ENCODE measurements around the gene CACNA1B.

CACNA1B gene

DNA sequence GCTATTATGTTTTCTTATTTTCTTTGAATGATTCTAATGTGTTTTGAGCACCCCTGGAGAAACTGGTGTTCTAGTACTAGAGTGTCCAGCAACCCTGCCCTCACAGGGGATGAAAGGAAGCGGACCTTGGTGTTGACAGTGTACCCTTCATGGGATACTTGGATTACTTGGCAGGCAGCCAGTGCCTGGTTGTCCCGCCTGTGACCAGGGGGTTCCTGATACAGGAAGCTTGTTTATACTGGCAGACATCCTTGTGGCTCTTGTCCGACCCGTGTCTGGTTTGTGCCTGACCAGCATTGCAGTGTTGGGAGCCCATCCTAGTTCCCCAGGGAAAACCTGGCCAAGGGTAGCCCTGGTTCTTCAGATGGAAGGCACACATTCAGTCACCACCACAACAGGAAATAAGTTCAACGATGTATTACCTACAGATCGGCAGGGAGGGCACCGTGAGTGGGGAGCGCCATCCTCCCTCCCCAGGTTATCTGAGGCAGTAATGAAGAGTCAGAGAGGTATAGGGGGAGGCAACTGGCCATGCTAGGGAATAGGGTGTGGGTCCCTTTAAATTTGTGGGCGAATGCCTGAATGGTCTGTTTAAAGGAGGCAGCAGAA, 47.3 kb downstream of the CACNA1B start:
- DNase-seq, result no peak

DNA sequence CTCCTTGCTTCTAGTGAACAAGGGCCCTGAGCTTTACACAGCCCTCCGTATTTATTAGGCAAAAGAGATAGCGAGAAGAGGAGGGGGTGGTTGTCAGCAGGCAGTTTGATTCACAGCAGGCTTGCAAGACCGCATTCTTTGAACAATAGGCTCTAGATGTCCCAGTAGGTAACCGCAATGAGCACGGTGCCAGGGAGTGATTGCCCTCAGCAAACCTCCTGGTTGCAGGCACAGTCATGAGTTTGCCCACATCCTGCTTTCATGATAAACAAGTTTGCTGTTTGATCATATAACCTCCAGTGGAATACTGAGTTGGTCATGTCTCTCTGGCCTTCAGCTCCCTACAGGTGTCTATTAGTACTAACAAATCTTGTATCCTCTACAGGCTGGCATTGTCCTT, 66.1 kb downstream of the CACNA1B start:
- no peak for DNase-seq

DNA sequence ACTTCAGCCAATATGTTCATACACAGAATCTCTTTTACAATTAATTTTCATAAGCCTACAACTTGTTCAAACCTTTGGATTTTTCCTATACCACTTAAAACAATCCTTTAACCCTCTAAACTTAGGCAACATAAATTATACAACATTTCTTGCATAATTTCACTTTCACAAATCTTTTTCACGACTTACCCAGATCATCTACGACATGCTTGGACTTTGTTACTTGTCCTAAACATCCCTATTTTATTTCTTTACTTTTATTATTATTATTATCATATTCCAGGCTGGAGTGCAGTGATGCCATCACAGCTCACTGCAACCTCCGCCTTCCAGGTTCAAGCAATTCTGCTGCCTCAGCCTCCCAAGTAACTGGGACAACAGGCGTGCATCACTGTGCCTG, 68.0 kb downstream of the CACNA1B start:
- no peak for DNase-seq

DNA sequence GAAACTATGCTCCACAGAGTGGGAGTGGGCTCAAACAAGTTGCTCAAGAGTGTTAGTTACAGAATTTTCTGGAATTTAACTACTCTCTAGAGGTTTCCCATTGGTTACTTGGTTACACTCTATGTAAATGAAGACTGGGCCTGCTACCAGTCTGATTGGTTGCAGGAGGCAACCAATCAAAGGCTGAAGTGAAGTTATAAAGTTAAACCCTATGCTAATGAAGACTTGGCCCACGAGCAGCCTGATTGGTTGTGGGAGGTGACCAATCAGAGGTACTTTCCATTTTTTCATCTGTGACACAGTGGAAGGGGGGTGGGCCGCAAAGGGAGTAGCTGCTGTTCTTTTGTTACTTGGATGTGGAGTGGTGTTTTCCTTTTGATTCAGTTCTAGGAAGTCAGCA, 69.4 kb downstream of the CACNA1B start:
- DNase-seq, result no peak

DNA sequence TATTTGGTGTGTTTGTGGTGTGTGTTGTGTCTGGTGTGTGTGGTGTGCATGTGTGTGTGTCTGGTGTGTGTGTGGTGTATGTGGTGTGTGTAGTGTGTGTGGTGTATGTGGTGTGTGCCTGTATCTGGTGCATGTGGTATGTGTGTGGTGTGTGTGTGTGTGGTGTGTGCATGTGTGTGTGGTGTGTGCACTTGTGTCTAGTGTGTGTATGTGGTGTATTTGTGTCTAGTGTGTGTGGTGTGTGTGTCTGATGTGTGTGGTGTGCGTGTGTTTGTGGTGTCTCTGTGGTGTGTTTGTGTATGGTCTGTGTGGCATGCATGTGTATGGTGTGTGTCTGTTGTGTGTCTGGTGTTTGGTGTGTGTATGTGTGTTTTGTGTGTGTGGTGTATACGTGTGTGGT, 71.1 kb downstream of the CACNA1B start:
- no peak for DNase-seq

DNA sequence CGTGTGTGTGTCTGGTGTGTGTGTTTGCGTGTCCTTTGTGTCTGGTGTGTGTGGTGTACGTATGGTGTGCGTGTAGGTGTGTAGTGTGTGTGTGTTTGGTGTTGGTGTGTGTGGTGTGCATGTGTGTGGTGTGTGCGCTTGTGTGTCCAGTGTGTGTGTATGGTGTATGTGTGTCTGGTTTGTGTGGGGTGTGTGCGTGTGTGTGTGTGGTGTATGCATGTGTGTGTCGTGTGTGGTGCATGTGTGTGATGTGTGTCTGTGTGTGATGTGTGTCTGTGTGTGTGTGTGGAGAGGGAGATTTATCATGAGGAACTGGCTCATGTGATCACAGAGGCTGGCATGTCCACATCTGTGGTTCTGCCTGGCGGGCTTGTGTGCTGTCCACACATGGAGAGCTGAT, 71.7 kb downstream of the CACNA1B start:
- no peak for DNase-seq

DNA sequence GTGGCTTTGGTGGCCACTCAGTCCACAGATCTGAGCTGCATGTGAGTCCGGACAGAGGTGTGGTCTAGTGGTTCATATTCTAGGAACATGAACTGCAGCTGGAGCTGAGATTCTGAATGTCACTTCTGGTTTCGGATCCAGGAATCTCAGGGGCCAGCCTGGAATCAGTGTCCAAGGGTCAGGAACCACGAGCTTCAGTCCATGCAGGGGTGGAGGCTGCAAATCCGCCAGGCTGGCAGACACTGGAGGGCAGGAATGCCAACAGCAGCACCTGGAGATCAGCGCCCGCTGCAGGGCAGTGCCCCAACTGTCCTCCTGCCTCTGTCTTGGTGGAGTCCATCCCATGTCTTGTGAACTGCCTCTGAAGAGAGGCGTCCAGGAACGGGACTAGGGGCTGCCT, 73.5 kb downstream of the CACNA1B start:
- no peak for DNase-seq

DNA sequence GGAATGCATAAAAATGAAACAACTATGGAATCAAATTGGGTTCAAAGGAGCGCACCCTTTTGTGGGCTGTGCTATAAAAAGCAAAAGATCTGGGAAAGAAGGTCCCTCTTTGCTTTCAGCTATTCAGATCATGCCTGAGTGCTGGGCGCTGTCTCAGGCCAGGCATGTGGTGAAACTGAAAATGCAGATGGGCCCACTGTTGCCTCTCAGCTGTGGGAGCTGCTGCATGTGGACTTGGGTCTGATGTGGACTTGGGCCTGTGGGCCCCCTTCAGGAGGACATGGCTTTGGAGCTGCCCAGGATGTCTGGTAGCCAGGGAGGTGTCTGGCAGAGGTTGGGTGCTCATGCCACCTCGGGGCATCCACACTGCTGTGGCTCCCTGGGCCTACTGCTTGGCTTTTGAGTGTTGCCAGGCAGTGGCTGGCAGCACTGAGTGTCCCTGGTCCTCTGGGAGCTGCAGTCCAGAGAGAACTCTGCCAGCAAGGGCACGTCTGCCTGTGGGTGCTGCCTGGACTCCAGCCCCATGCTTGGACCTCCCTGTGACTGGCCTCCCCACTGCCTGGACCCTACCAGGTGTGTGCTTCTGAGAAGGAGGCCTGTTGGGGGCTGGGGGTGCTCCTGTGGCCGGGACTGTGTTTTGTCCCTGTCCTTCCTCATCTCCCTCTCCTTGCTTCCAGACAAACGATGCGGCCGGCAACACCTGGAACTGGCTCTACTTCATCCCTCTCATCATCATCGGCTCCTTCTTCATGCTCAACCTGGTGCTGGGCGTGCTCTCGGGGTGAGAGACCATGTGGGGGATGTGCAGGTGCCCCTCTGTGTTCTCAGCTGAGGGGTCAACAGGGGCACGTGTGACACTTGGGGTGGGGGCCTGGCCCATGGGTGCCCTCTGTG, 74.3 kb downstream of the CACNA1B start:
- DNase-seq, result no peak

DNA sequence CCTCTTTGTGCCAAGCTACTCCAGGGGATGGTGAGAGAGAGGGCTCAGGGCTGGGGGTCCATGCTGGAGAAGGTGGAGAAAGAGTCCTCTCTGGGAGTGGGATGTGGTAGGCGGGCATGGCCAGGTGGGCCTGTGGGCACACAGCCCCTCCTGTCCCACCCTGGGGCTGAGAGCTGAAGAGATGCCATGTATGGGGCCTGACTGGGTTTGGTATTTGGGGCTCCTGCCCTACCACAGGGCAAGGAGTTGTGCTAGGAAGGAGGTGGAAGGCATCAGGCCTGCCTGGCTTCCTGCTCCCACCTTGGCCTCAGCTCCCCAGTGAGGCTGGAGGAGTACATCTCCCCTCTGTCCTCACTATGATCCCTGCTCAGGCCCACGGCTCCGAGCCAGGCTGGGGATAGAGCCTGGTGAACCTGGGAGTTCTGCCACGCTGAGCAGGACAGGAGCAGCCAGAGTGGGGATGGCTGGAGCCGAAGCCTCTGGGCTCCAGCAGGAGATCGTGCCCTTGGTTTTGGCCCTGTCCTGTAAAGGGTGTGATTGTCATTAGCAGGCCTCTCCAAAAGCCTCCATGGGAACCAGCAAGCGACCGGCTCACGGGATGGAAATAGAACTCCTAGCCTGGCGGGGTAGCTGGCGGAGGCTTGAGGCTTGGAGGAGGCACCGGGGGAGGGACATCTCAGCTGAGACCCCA, 75.5 kb downstream of the CACNA1B start:
- no peak for DNase-seq

DNA sequence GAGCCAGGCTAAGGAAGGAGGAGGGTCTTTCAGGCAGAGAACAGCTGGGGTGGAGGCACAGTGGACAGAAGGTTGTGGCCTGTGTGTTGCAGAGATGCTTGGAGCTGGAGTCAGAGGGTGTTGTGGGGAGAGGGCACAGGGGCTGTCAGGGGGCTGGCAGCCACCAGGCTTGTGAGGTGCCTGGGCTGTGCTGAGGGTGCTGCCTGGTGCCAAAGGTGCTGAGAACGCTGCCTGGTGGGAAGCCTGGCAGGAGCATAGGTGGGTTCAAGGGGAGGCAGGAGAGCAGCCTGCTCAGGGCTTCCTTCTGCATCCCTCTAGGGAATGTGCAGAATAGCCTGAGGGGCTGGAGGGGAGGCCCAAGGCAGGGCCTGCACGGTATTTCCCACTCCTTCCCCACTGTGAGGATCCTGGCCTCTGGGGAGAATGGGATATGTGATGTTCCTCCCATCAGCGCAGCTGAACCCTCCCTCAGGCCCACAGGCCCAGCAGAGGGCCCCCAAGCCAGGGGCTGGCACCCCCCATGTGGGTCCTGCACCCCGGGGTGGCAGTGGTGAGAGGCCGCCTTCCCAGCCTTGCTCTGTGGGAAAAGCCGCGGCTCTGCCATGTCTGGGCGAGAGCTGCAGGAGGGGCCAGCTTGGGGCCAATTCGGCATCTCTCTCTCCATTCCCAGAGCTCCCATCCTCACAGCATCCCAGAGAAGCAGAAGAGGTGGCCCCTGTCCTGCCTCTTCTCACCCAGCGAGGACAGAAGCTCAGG, 76.3 kb downstream of the CACNA1B start:
- no peak for DNase-seq

DNA sequence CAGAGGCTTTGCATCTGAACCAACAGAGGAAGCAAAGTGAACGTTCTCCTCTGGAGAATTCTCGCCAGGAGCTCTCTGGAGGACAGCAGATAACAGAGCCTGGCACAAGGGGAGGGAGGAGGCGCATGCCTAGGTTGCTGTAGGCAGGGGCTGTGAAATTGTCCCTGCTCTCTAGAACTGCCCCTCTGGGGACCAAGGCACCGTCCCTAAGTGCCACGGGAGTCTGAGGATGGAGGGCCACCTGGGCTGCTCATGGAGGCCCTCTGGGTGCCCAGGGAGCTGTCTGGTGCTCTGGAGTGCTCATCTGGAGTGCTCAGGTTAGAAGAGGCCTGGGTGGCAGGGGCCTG, 77.6 kb downstream of the CACNA1B start:
- DNase-seq, result no peak

DNA sequence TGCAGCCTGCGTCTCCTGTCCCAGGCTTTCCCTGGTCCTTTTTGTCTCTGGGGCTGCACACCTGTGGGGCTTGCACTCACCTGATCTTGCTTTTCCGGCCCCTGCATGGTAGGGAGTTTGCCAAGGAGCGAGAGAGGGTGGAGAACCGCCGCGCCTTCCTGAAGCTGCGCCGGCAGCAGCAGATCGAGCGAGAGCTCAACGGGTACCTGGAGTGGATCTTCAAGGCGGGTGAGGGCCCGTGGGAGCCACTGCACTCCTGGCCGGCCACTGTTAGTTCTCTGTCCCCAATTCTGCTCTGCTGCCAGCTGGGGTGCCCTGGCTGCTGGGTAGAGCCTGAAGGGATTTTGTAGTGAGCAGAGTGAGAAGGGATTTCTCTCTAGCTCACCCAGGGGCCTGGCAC, 78.0 kb downstream of the CACNA1B start:
- DNase-seq, result no peak

DNA sequence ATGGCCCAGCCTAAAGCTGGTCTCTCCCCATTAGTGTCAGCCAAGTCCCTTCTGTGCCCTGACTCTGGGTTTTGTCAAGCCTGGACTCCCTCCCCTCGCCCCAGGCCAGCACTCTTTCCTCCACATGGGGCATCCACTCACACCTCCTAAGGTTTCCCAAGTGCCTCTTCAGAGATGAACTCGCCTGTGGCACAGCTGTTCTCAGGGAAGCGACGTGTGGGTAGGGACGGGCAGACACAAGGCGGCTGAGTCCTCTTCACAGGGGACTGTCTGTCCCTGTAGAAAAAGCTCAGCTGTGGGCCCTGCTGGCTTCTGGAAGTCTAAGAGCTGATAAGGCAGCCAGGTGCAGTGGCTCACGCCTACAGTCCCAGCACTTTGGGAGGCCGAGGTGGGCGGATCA, 78.5 kb downstream of the CACNA1B start:
- DNase-seq, result no peak

DNA sequence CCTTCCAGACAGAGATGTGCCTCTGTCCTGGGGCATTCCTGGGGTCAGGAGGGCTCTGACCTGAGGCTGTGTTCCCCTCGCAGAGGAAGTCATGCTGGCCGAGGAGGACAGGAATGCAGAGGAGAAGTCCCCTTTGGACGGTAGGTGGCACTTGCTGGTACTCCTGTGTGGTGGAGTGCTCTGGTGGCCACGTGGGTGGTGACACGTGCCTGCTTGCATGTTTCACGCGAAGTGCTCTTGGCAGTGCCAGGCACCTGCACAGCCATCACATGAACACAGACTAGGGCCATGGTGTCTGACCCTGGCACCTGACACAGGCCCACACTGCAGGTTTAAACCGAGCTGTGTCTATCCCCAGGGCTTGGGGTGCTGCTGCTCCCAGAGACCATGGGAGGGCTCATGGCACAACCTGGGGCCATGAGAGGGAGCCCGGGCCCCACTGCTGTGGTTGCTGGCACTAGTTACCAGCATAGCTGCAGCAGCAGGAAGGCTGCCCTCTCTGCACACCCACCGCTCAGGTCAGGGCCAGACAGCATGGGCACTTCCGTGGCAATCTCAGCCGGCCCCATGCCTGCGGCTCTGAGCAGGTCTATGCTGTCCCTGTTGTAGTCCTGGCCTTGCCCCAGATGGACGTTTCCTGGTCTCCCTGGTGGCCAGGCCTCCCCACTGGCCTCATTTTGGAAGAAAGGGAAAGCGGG, 79.3 kb downstream of the CACNA1B start:
- DNase-seq, result no peak

DNA sequence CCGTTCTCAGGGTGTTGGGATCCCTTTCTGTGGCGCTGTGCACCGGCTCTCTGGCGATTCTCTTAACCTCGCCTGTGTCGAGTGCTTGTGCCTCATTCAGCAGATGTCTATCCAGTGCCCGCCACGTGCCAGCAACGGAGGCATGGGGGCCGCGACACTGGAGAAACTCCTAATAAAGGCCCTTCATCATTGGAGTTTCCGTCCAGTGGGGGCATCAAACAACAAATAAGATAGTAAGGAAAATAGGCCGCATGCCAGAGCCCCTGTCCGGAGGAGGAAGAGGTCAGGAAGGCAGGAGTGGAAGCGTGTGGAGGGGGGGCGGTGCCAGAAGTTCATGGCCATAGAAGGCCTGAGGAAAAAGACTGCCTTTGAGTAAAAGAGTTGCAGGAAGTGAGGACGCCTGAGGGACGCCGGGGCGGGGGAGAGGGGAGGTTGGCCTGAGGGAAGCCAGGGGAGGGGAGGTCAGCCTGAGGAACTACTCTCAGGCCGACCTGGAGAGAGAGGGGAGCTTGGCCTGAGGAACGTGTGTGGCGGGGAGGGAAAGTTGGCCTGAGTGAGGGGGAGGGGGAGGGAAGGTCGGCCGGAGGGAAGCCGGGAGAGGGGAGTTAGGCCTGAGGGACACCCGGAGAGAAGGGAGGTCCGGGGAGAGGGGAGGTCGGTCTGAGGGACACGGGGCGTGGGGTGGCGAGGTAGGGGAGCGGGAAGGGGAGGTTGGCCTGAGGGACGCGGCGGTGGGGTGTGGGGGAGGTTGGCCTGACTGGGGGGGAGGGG, 82.2 kb downstream of the CACNA1B start:
- no peak for DNase-seq

DNA sequence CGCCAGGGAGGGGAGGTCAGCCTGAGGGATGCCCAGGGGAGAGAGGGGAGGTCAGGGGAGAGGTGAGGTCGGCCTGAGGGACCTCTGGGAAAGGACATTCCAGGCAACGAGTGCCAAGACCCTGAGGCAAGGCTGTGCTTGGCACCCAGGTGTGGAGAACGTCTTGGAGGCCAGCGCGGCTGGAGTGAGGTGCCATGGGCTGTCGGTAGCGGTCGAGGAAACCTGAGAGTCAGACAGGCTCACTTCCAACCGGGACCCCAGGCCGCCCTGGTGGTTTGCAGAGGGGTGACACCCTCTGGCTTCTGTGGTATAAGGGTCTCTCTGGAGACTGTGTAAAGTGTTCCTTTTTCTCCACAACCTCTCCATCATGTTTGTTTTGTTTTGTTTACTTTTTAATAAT, 82.9 kb downstream of the CACNA1B start:
- no peak for DNase-seq

DNA sequence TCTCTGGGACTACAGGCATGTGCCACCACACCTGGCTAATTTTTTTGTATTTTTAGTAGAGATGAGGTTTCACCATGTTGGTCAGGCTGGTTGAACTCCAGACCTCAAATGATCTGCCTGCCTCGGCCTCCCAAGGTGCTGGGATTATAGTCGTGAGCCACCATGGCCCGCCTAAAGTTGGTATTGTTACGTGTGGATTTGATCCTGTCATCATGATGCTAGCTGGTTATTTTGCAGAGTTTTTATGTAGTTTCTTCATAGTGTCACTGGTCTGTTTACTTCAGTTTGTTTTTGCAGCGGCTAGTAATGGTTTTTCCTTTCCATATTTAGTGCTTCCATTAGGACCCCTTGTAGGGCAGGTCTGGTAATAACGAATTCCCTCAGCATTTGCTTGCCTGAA, 85.9 kb downstream of the CACNA1B start:
- DNase-seq, result no peak

DNA sequence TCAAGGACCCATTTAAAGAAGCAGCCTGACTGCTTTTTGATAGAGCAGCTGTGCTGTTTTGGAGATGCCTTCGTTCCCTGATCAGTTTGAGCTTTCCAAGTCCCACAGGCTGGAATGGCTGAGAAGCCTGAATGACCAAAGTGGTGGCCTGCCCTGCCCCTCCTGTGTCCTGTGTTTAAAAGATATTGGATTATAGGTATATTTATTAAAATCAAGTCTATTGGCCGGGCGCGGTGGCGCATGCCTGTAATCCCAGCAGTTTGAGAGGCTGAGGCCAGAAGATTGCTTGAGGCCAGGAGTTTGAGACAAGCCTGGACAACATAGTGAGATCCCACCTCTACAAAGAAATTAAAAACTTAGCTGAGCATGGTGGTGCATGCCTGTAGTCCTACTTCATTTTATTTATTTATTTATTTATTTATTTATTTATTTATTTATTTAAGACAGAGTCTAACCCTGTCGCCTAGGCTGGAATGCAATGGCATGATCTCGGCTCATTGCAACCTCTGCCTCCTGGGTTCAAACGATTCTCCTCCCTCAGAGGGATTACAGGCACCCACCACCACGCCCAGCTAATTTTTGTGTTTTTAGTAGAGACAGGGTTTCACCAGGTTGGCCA, 87.7 kb downstream of the CACNA1B start:
- no peak for DNase-seq

DNA sequence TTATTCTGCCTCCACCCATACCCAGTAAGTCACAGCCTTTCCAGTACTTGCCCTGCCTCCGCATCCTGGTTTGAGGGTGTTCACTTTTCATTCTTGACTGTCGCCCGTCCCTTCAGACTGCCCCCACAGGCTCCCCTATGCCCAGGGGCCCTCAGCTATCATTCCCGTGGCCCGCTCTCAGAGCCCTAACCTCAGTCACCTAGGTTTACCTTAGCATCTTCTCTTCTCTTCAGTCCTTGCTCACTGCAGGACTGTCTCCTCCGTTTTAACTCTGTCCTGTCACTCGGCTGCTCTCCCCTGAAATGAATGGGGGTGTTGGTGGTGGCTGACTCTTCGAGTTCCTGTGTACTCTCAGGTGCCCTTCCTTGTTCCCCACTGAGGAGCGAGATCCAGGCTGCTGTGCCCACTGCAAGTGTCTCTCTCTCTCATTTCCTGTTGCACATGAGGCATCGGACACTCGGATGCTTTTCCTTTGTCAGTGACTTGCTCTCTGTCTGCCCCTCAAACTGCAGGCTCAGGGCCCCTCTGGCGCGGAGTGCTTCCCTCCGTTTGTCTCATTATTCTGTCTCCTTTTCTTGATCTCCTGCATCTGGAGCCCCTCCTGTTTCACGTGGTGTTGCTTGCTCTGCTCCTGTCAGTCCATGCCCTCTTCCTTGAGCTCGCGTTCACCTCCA, 89.8 kb downstream of the CACNA1B start:
- no peak for DNase-seq

DNA sequence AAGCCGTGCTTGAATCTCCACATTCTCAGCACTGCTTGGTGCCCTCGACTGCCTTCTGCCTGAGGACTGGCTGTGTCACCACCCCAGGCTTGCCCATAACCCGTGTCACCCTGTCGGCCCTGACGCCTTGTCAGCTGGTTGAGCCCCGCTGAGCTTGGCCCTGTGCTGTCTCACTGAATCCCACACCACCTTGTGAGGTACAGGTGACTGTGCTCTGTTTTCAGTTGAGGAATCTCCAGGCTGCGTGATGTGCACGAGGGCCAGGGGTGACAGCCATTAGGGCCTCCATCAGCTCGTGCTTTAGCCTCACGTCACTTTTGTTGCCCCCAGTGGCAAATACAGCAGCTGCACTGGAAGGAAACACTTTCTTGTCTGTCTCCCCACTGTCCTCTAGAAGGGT, 90.7 kb downstream of the CACNA1B start:
- DNase-seq, result no peak

DNA sequence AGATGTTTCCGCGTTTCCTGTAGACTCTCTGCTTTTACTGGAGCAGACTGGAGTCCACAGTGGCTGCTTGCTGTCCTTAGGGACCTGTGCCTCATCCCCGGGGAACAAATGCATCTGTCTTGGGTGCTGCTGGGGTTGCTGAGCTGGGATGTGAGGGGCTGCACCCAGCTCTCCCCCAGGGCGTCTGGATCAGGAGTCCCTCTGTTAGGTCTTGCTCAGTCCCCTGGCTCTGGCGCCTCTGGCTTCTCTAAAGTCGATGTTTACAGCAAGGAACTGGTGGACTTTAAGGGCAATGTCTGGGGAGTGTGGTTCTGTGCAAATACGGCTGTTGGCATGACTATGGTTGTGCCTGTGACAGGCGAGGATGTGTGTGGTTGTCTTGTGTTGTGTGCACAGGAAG, 91.4 kb downstream of the CACNA1B start:
- DNase-seq, result no peak

All from CD4-positive, alpha-beta T cell treated with Interleukin-10 for 1 hour (primary cell).